Activated naive CD4-positive, alpha-beta T cell treated with Interleukin-2 at 50 U/mL for 16 hours (primary cell): ENCODE results near the gene MROH2A.

Experiments used
- DNase-seq: peaks from one replicate; pipeline ENCODE4 v3.0.0-alpha.2; 2020

MROH2A gene

GRCh38 chr2:233839447-233839820 lies 61.3 kb downstream of the MROH2A start:
- no peak for DNase-seq

DNA sequence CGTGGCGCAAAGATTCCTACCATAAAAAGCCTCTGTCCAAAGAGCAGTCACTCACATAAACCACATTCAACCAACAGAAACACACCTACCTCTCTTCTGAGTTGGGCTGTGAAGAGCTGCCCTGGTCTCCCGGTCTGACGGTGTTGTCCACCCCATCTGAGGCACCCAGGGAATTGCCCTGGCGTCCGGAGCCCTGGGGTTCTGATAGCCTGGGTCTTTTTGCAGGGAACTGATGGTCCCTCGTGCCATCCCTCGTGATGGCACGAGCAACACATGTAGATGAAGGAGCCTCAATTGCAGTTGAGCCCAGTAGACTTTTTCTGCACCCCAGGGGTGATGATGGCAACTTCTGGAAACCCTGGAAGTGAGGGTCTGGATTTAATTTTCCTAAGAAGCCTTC lies 62.4 kb downstream of the MROH2A start:
- DNase-seq = no peak

DNA sequence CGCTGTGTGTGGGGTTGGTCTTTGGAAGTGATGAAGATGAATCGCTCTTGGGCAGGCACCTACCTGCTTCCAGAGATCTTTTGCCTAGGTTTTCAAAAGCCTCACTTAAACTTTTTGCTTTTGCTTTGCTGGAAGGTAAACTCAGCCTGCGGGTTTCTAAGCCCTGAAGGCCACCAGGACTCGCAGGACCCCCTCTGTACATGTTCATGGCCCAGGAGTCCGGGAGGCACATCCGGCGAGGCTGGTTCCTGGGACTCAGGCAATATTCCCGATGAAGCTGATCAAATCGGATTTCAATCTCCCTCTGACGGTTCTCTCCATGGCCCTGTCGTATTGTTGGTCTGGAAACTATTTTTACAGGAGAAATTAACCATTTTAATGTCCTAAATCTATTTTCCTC lies 63.1 kb downstream of the MROH2A start:
- no peak for DNase-seq

- no peak for DNase-seq
Measured at GRCh38 chr2:233844064-233844807, 66.1 kb downstream of the MROH2A start.

- DNase-seq = no peak
Measured at GRCh38 chr2:233844836-233845235, 66.7 kb downstream of the MROH2A start.

GRCh38 chr2:233845301-233846060 lies 67.4 kb downstream of the MROH2A start:
- no peak for DNase-seq

DNA sequence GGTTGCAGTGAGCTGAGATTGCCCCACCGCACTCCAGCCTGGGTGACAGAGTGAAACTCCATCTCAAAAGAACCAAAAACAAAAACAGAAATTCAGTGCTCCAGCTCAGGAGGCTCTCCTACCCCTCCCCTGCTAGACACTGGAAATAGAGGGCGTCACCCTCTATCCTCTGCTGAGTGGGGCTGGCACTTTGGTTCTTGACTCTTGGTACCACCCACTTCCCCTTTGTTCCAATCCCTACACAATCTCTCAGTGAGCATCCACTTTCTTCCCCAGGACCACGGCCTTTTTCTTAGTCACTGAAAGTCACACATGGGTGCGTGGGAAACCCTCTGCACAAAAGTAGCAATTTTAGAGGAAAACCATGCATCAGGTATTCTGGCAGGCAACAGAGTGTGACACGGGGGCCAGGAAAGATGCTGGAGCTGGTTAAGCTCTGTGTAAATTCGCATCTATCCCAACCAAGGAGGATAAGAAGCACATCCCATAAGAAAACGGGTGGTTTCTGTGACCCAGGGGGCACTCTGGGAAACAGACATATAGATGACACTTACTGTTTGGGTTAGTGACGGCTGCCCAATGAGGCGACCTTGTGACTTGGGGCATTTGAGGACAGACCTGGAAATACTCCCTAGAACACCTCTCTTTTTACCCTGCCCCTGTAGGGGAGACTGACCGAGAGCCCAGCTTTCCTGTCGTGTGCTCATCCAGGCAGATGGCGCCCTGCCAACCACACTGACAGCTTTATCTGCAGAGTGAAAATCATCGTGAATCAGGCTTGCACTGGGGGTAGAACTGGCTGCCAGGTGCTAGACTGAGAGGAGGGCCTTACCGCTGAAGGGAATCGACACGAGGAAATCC lies 68.5 kb downstream of the MROH2A start:
- DNase-seq = no peak

GRCh38 chr2:233847248-233847898 lies 69.2 kb downstream of the MROH2A start:
- no peak for DNase-seq

DNA sequence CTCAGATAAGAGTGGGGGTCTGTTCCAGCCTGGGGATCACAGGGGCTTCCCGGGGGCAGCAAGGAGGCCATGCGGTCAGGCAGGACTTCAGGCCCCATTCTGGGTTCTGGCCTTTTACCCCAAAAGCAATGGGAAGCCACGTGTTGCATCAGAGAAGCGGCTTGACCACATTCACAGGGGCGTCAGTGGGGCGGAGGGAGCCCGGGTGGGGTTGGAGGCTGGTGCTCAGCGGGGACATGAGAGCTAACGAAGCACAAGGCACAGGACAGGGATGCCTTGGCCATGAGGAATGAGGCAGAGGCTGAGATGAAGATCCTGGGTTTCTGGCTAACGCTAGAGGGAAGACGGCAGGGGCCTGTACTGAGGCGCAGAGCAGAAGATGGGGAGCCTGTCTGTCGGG lies 70.1 kb downstream of the MROH2A start:
- DNase-seq = no peak

- no peak for DNase-seq
Measured at GRCh38 chr2:233849607-233850271, 71.6 kb downstream of the MROH2A start.

GRCh38 chr2:233850745-233851144 lies 72.6 kb downstream of the MROH2A start:
- DNase-seq = no peak

- no peak for DNase-seq
Measured at GRCh38 chr2:233851169-233851568, 73.0 kb downstream of the MROH2A start.

GRCh38 chr2:233852056-233852455 lies 73.9 kb downstream of the MROH2A start:
- DNase-seq = no peak

DNA sequence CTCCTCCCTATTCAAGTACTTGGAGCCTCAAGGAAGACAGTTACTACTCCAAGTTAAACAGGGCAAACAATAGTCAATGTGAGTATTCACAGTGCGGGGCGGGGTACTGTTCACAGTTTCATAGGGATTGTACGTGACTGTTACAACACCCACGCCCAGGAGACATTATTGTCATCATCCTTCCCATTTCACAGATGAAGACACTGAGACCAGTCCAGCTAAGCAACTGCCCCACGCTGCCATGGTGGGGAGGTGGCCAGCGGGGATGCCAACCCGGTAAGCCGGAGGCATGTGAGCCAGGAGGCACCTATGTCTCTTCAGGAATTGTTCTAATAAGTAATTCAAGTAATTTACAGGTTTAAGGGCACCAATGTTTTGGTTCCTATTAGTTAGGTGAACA lies 75.2 kb downstream of the MROH2A start:
- DNase-seq = no peak

DNA sequence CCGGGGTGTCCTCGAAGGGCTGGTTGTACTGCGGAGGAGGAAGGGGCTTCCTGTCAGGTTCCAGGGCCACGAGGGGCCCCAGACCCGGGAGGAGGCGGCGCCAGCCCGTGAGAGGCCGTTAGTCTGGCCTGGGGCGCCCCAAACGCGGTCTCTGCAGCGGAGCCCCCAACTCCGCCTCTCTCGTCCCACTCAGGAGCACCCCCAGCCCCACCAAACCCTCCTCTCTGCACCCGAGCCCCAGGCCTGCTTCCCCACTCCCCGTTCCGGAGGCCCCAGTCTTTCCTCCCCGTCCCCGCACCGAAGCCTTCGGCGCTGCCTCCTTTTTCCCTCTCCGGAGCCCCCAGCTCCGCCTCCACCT lies 75.7 kb downstream of the MROH2A start:
- no peak for DNase-seq

DNA sequence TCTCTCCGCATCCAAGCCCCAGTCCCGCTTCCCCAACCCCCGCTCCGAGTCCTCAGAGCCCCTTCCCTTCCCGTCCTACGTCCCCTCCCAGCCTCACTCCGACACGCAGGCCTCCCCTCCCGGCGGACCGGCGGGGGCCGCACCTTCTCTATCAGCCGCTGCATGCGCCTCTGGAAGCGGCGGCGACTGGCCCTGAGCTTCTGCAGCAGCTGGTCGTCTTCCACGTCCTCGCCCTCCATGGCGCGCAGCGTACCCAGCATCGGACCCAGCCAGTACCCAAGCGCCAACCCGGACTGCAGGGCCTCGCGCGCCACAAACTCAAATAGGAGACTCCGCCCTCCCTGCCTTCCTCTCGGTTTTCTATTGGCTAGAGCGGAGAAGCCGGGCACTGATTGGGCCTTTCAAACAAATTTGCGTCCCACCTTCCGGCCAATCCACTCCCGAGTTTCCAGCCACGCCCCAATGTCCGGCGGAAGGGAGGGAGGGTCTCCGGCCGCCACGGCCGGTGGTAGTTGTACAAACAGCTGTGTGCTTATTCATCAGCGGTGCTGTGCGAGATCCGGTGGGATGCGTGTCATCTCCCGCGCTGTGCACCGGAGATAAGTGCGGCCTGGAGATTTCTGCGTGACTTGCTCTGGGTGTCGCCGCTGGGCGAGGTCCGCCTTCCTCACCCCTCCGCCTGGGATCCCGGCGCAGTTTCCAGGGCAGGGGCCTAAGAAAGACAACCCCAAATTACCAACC lies 76.3 kb downstream of the MROH2A start, which contains the start of gene HJURP:
Gene HJURP (minus strand): TSS at position 295 of the 741 bp plus-strand sequence. CDS start 35 bp downstream, at position 260.
- DNase-seq = peak; percentile 92

DNA sequence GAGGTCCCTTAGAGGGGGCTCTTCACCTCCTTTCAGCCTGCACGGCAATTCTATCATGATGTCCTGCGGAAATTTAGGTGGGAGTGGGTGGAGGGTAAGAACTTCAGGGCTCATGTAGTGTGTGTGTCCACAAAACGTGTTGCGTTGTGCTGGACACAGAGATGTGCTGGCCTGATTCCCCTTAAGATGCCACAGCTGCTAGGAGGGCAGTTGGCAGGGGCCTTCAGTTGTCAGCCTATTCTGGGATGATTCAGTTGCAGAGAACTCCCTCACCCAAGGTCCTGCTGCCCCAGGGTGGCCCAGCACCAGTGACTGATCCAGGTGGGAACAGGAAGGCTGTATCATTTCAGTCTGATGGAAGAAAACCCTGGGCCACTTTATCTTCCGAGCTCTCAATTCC lies 77.2 kb downstream of the MROH2A start:
- no peak for DNase-seq

- no peak for DNase-seq
Measured at GRCh38 chr2:233856184-233856583, 78.1 kb downstream of the MROH2A start.

DNA sequence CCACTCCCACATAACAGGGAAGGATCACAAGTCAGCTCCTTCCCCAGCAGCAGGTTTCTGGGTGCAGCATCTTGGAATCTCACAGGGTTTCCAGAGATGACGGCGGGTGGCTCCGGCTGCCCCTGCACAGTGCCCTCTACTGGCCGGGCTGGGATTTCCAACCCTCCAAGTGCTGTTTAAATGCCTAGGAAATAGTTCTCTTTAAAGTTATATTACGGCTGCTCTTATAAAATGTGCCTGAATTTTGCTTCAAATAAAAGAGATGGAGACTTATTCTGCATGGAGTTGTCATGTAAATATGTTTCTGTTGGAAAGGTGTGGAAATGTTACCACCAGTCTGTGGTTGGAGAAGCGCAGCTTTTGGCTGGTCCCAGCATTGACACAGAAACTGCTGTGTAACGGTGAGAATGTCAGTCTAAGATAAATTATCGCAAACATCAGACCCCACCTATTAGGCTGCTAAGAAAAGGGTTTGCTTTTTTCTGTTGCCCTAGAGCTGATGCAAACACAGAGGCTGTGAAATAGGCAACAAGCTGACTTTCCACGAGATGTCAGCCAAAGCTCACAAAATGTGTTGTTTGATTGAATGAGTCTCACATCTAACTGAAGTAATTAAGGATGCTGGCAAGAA lies 79.5 kb downstream of the MROH2A start:
- DNase-seq = peak; percentile 62

GRCh38 chr2:233858331-233858730 lies 80.2 kb downstream of the MROH2A start:
- no peak for DNase-seq

GRCh38 chr2:233862261-233862768 lies 84.2 kb downstream of the MROH2A start:
- DNase-seq = no peak
